Upper lobe of right lung (tissue), 1 donor: ENCODE measurements around the gene NYNRIN. TPM values are rescaled to one million over a fixed set of nuclear protein-coding genes. Genes with fewer than 3 reads are reported as not detected.

Source experiments
- ATAC-seq: fragments of 200-7000 bp; cut with Tn5 transposase; one replicate; pipeline ENCODE4 v1.9.1; 2020; ENCODE audit warnings: mild to moderate bottlenecking, moderate library complexity
- DNase-seq: peaks from one replicate; pipeline ENCODE4 v3.0.0-alpha.2; 2020
- H3K27ac ChIP-seq: fragments of 200-600 bp; one replicate; pipeline ENCODE4 v1.8.0; 2022
- H3K27me3 ChIP-seq: fragments of 200-600 bp; one replicate; pipeline ENCODE4 v1.8.0; 2022; ENCODE audit warnings: mild to moderate bottlenecking
- H3K36me3 ChIP-seq: fragments of 200-600 bp; one replicate; pipeline ENCODE4 v1.8.0; 2022
- H3K4me1 ChIP-seq: fragments of 200-600 bp; one replicate; pipeline ENCODE4 v1.8.0; 2022
- H3K4me3 ChIP-seq: fragments of 200-600 bp; one replicate; pipeline ENCODE4 v1.8.0; 2022; ENCODE audit warnings: mild to moderate bottlenecking
- H3K9me3 ChIP-seq: fragments of 200-600 bp; one replicate; pipeline ENCODE4 v1.8.0; 2022
- CTCF ChIP-seq: fragments of 200-600 bp; IDR thresholded peaks from one replicate; pipeline ENCODE4 v1.8.0; 2022; ENCODE audit warnings: antibody characterized with exemption
- intact Hi-C: fragments of 100-400 bp; cut with DNase I; formaldehyde crosslinking; loops from one replicate; pipeline ENCODE4 v1.11.0; 2022
- total RNA-seq: library from RNA; stranded (reverse); fragmentation: NEBNext Ultra II Directional; extraction: Animal tissue kit (Norgen Biotek cat#: 25700); gene quantifications from one replicate; pipeline ENCODE4 v1.2.1, GENCODE V29; 2021
- donor health status: DM: no; HTN: yes; CAD: no; lungs with severe emphysema.

The NYNRIN gene
- total RNA-seq, 1 donor from 2014 or later: 16.6 TPM

GRCh38 chr14:24406416-24406815 is 7.6 kb downstream of the NYNRIN start:
- TF ChIP-seq CTCF: no peak
- Histone ChIP-seq H3K36me3 (peaks cover 13% of the 10 kb centered on the region), H3K9me3 (no peaks in the 10 kb centered on the region), H3K27ac (no peak overlapping the region), H3K4me3 (no peak overlapping the region), H3K4me1 (peaks cover 18% of the 10 kb centered on the region), H3K27me3 (no peaks in the 10 kb centered on the region)
- ATAC-seq (no peak), DNase-seq (no peak)
- intact Hi-C loops: no loop called here

GRCh38 chr14:24407608-24408325 is 9.0 kb downstream of the NYNRIN start:
- H3K4me1 ChIP-seq: peaks cover 7% of the 10 kb centered on the region
- H3K27ac ChIP-seq: no peak overlapping the region
- no peaks in the 10 kb centered on the region for H3K27me3 ChIP-seq
- no peak overlapping the region for H3K4me3 ChIP-seq
- ATAC-seq (no peak), DNase-seq (no peak)
- intact Hi-C loops: no loop called here
- no peak for TF ChIP-seq CTCF
- H3K9me3 ChIP-seq: no peaks in the 10 kb centered on the region
- H3K36me3 ChIP-seq: peaks cover 13% of the 10 kb centered on the region

- no peak overlapping the region for H3K27ac ChIP-seq
- intact Hi-C loops: no loop called here
- ATAC-seq (no peak), DNase-seq (no peak)
- no peaks in the 10 kb centered on the region for H3K9me3 ChIP-seq
- H3K27me3 ChIP-seq: no peaks in the 10 kb centered on the region
- H3K4me1 ChIP-seq: peaks cover 1% of the 10 kb centered on the region
- peaks cover 13% of the 10 kb centered on the region for H3K36me3 ChIP-seq
- TF ChIP-seq CTCF: no peak
- H3K4me3 ChIP-seq: no peak overlapping the region
Measured at GRCh38 chr14:24408764-24409163, 10.0 kb downstream of the NYNRIN start.

GRCh38 chr14:24409192-24409591 is 10.4 kb downstream of the NYNRIN start:
- intact Hi-C loops: no loop called here
- peaks cover 13% of the 10 kb centered on the region for H3K36me3 ChIP-seq
- DNase-seq (no peak), ATAC-seq (no peak)
- no peaks in the 10 kb centered on the region for H3K27me3 ChIP-seq
- no peak overlapping the region for H3K4me3 ChIP-seq
- H3K27ac ChIP-seq: no peak overlapping the region
- TF ChIP-seq CTCF: no peak
- H3K4me1 ChIP-seq: no peaks in the 10 kb centered on the region
- H3K9me3 ChIP-seq: no peaks in the 10 kb centered on the region

GRCh38 chr14:24409956-24410355 is 11.2 kb downstream of the NYNRIN start:
- DNase-seq (no peak), ATAC-seq (no peak)
- intact Hi-C loops: no loop called here
- H3K27ac ChIP-seq: no peak overlapping the region
- peaks cover 15% of the 10 kb centered on the region for H3K36me3 ChIP-seq
- TF ChIP-seq CTCF: no peak
- no peak overlapping the region for H3K4me3 ChIP-seq
- no peaks in the 10 kb centered on the region for H3K9me3 ChIP-seq
- no peaks in the 10 kb centered on the region for H3K4me1 ChIP-seq
- H3K27me3 ChIP-seq: no peaks in the 10 kb centered on the region
